Measurements from ENCODE around the gene TBC1D3I.
"Not testable (repeated sequence)": the region's sequence is repeated elsewhere in the genome, so short reads cannot be mapped to it uniquely, and the experiment has no call there.

TBC1D3I gene

DNA sequence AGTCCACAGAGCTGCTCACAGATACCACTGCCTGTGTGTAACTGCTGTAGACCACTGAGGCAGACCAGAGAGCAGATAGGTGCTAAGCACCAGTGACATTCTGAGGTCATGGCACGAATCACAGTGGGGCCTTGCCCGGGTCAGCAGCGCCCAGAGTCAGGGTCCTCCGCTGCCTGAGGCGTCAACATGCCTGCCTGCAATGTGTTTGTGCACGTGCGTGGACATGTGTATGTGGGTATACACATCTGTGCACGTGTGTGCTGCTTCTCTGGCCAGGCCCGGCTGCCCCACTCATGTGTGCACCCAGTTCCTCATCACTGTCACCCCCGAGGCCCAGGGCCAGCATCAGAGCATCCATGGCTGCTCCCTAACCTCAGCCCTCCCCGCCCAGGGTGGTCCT is at the start of gene TBC1D3I:
TBC1D3I (minus strand) TSS at position 101 of the 400 bp plus-strand sequence. CDS start 1,585 bp downstream, outside the sequence.
- DNase-seq, result not testable (repeated sequence)

DNA sequence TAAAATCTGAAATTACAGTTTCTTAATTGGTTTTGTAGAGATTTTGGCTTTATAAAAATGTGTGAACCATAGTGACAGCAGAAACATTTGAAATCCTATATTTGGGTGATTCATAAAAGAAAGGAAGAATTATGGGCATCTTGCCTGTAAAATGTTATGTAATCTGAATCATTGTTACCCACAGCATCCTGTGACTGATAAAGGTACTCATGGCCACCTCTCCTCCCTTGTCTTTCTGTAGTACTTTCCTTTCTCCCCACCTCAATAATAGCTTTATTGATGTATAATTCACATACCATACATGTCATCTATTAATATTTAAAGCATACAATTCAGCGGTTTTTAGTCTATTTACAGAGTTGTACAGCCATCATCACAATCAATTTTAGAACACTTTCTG is 30.8 kb upstream of the TBC1D3I start:
- not testable (repeated sequence) for DNase-seq

GRCh38 chr17:36289965-36290612 is 25.7 kb upstream of the TBC1D3I start:
- DNase-seq, result not testable (repeated sequence)

GRCh38 chr17:36284219-36284618 is 19.8 kb upstream of the TBC1D3I start:
- not testable (repeated sequence) for DNase-seq

- not testable (repeated sequence) for DNase-seq
Measured at GRCh38 chr17:36283256-36283655, 18.9 kb upstream of the TBC1D3I start.

DNA sequence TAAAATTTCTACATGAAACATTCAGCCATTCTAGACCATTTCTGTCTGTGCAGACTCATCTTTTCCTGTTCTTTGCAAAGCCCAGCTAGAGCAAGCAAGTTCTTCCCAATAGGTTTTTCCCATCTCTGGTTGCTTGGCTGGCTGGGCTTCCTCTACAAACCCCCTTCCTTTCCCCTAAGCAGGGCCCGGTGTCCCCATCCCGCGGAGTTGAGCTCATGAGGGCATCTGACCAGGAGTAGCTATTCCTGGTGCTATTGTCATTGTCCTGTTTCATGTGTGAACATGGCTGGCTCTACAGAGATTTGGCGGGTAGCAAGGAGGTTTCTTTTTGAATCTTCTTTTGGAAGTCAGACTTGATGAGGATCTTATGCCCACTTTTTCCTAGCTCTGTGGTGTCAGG is 22.3 kb downstream of the TBC1D3I start:
- DNase-seq, result not testable (repeated sequence)

DNA sequence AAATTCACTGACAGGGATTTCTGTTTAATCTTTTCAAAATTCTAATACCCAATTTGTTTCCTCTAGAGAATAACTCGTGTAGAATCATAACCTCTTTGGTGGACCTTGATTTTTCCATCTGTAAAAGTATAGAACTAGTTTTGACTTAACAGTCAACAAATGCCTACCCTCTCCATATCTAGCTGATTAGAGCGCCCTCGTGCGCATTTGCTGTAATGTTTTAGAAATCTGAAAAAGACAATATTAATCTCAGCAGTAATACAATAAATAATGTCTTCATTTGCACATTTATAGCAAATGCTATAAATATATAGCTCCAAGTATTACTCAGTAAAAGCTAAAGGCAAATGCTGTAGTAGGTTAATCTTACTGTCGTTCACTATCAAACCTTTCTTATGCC is 34.7 kb downstream of the TBC1D3I start:
- DNase-seq, result not testable (repeated sequence)

- not testable (repeated sequence) for DNase-seq
Measured at GRCh38 chr17:36222967-36223366, 41.4 kb downstream of the TBC1D3I start.

GRCh38 chr17:36221581-36222100 is 42.7 kb downstream of the TBC1D3I start:
- not testable (repeated sequence) for DNase-seq

DNA sequence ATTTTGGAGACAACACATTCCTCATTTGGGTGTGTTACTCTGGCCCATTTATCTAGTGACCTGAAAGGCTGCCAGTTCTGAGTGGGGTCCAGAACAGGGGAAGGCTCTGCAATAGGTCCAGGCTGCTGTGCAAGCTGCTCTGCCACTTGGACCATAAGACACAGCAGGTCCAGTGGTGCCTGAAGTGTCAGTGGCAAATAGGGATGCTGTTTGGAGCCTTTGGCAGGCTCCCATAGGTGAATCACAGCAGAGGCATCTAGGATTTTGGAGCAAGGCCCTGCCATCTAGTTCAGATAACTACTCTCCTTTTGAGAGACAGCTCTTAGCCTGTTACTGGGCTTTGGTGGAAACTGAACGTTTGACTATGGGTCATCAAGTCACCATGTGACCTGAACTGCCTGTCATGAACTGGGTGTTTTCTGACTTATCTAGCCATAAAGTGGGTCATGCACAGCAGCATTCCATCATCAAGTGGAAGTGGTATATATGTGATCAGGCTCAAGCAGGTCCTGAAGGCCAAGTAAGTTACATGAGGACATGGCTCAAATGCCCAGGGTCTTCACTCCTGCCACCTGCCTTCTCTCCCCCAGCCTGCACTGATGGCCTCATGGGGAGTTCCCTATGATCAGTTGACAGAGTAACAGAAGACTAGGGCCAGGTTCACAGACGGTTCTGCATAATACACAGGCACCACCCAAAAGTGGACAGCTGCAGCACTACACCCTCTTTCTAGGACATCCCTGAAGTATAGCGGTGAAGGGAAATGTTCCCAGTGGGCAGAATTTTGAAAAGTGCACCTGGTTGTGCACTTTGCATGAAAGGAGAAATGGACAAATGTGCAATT is 43.4 kb downstream of the TBC1D3I start:
- DNase-seq, result not testable (repeated sequence)

DNA sequence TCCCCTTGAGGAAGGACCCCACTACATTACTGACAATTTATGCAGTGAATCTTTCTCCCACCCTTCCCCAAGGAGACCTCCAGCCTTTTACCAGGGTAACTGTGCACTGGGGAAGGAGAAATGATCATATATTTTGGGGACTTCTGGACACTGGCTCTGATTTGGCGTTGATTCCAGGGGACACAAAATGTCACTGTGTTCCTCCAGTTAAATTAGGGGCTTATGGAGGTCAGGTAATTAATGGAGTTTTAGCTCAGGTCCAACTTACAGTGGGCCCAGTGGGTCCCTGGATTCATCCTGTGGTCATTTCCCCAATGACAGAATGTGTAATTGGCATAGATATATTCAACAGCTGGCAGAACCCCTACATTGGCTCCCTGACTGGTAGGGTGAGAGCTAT is 44.8 kb downstream of the TBC1D3I start:
- not testable (repeated sequence) for DNase-seq

DNA sequence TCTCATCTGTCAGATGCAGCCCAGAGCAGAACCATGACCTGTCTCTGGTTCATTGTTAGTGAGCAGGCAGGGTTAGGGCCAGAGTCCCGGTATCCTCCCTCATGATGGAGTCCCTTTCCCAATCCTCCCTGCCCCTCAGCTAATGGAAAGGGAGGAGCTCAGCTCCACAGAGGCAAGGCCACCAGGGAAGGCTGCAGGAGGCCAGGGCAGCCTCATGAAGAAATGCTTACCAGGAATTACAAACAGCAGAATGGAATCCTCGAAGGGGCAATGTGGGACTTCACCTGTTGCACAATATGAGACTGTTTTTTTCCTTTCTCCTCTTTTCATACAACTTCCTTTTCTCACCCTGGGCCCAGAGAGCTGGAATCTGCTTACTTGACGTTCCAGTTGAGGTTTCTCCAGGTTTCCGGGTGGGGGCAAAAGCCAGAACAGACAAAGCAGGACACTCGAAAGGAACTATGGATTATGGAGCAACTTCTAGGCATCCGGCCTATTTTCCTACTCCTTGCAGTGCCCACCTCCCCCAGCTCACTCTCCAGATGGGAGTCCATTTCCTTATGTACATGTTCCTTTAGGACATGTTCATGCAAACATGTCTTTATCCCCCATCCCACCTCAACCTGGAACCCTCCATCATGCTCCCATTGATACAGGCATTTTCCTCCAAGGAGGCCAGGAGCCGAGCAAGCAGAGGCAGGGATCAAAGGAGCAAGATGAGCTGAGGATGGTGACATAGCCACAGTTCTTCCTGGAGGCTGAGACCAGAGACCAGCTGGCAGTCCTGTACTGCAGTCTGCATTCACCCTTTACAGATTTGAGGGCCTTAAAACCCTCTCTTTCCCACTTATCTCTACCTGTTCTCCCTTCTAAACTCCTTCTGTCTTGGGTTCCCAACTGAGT is 48.7 kb downstream of the TBC1D3I start:
- DNase-seq, result not testable (repeated sequence)

DNA sequence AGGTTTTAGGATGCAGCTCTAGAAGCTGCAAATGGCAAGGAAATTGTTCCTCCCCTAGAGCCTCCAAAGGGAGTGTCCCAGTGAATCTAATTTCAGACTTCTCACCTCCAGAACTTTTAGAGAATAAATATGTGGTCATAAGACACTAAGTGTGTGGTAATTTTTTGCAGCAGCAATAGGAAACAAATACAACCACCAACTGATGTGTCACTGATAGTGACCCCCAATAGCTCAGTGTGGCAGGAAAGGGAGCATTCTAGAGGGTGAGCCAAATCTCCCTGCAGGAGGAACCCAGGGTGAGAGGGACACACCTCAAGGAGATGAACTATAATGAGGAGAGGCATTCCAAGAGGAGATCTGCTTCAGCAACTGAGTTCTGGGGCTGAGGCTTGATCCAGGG is 49.5 kb downstream of the TBC1D3I start:
- DNase-seq, result no peak

DNA sequence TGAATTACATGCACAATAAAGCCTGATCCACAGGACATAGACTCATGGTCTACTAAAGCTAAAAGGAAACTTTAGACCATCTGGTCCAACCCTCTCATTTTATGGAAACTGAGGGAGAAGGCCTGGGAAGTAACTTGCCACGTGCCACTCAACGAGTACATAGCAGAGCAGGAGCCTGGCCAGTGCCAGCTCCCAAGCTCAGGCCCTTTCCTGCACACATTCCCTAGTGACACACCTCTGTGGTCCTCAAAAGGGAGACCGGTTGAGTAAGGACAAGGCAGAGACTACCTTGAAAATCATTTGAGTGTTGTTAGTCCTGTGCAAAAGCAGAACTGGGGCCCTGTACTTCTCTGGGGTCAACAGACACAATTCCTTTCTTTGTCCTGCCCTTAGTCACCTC is 50.7 kb downstream of the TBC1D3I start:
- no peak for DNase-seq

GRCh38 chr17:36212966-36213365 is 51.4 kb downstream of the TBC1D3I start:
- DNase-seq, result no peak

GRCh38 chr17:36212272-36212605 is 52.1 kb downstream of the TBC1D3I start:
- DNase-seq, result no peak

- DNase-seq, result not testable (repeated sequence)
Measured at GRCh38 chr17:36211484-36212271, 52.7 kb downstream of the TBC1D3I start.

DNA sequence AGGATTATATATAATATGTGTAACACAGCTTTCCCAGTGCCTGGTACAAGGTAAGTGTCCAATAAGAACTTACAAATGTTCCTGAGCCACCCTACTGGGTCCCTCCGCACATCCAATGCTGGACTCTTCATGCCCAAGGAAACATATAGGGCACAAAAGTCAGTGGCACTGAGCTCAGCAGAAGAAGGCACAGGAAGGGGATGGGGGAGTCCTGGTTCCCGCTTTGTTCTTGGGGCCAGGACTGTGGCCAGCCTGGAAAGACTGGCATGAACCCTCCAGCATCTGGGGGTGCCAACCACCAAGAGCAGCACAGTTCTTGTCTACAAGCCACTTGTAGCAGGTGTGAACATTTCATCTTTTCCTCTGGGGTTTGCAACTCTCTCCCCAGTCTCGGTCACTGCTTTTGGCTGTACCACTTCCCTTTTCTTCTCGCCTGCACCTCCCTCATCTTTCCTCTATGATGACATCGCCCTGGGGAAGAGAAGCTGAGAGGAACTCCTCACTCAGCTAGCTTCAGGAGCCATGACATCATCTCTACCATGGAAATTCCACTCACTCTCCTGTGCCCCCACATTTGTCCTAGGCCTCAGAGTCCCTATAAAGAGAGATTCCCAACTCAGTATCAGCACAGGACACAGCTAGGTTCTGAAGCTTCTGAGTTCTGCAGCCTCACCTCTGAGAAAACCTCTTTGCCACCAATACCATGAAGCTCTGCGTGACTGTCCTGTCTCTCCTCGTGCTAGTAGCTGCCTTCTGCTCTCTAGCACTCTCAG is 53.7 kb downstream of the TBC1D3I start, which contains the start of gene CCL4L2:
CCL4L2 (plus strand) TSS at position 625 of the 773 bp plus-strand sequence.
- not testable (repeated sequence) for DNase-seq

GRCh38 chr17:36209575-36209974 is 54.8 kb downstream of the TBC1D3I start:
- no peak for DNase-seq

- not testable (repeated sequence) for DNase-seq
Measured at GRCh38 chr17:36207383-36207782, 57.0 kb downstream of the TBC1D3I start.

DNA sequence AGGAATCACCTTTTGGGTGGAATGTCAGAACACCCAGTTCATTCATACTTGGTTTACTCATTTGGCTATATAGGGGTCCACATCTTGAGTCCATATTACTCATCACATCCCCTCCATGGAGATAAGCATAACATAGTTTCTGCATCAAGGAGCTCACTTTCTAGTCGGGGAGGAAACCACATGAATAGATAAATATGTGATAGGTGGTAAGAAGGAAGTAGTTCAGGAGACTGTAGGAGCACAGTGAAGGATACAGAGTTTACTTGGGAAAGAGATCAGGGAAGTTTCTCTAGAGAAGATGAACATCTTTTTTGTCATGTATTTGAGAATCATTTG is 57.9 kb downstream of the TBC1D3I start:
- not testable (repeated sequence) for DNase-seq

Measured in DMS53 (cell line).